Right ventricle myocardium superior (tissue), 1 donor: ENCODE data around the gene TLK1. TPM values are rescaled to one million over a fixed set of nuclear protein-coding genes. Genes with fewer than 3 reads are reported as not detected.

Source experiments
- ATAC-seq: fragments of 200-7000 bp; cut with Tn5 transposase; one replicate; pipeline ENCODE4 v1.9.1; 2020; ENCODE audit warnings: mild to moderate bottlenecking; ENCODE audit not compliant: poor library complexity
- DNase-seq: peaks from one replicate; pipeline ENCODE4 v3.0.0-alpha.2; 2020
- intact Hi-C: fragments of 100-400 bp; cut with DNase I; formaldehyde crosslinking; loops from one replicate; pipeline ENCODE4 v1.11.2; 2022
- total RNA-seq: library from RNA; stranded (reverse); fragmentation: NEBNext Ultra II Directional; extraction: Animal tissue kit (Norgen Biotek cat#: 25700); gene quantifications from one replicate; pipeline ENCODE4 v1.2.1, GENCODE V29; 2021
- donor health status: DM: no; HTN: yes; CAD: no; lungs with severe emphysema.

The TLK1 gene
- total RNA-seq, 1 donor from 2014 or later, result 27.5 TPM

DNA sequence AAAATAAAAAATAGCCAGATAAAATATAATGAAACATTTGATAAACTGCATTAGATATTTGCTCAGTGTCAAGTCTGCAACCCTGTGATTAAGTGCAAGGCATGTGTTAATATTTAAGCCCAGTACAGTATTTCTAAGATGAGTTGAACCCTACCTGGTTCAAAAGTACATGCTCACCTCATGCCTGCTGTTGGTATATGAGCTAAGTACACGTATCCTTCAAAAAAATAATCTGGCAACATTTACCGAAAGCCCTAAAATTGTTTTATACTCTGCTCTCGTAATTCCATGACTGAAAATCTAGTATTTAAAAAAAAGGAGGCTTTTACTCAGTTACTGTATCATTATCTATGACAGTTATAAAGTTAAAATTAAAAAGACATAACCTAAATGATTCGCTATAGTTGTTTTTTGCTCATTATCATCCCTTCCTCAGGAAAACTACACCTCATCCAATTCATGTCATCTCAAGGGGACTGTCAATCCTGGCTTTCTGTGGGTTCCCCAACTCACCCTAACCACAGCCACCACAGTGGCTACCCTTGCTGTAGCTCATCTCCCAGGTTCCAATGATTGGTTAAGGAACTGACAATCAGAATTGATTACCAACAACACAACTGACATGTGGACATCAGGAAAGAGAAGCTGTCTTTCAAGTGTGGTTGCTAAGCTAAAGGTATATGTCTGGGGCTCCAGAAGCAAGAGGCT lies 10.6 kb downstream of the TLK1 start:
- DNase-seq (no peak), ATAC-seq (no peak)
- intact Hi-C loops, result no loop called here

DNA sequence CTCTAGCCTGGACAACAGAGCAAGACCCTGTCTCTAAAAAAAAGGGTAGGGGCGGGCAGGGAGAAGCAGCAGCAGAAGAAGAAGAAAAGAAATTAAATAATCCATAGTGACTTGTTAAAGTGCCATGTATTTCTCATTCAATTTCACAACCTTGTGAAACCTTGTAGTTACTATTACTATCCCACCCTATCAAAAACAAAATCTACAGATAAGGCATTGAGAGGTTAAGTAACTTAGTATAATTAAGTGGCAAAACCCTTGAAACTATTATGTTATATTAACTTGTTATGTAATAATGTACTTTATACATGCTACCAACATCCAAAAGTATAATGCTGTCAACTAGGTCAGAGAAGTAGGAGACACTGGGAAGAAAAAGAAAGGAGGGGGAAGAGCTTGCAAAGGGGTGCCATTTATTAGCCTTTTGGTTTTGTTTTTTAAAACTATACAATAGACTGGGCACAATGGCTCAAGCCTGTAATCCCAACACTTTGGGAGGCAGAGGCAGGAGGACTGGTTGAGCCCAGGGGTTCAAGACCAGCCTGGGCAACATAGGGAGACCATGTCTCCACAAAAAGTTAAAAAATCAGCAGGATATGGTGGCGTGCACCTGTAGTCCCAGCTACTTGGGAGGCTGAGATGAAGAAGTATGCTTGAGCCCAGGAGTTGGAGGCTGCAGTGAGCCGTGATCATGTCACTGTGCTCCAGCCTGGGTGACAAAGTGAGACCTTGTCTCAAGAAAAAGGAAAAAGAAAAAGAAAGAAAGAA lies 11.3 kb downstream of the TLK1 start:
- no peak for DNase-seq
- ATAC-seq, result no peak
- intact Hi-C loops, result no loop called here

DNA sequence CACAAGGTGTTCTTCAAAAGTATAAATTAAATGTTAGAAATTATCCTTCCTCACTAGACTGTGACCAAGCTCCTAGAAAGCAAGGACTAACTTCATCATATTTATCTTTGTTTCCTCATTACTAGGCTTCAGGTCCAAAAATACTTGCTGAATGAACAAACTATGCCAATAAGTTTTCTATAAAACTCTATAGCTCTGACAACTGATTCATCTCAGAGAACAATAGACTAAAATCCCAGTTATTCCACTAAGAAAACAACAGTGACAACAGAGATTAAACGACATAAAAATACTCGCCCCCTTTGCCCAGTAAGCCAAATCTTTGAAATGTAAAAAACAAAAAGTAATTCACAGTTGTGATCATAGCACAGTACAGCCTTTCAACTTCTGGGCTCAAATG lies 13.6 kb downstream of the TLK1 start:
- ATAC-seq, result no peak

DNA sequence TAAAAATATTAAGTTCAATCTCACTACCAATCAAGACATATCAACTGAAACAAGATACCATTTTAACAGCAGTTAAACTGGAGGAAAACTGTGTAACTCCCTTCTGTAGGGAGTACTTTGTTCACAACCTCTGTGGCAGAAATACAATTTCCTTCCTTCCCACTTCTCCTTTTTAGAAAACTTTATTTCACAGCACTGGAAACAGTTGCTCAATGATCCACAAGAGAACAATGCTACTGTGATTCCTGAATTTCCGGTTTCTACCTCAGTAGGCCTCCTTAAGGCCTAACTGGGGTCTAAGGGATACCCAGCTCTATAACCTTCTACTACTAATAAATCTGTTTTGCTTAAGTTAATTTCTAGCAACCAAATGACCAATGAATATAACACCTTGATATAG lies 14.1 kb downstream of the TLK1 start:
- DNase-seq, result no peak
- ATAC-seq, result peak; percentile 15
- intact Hi-C loops, result no loop called here

More for the DNA sequence above, 13.6 kb downstream of the TLK1 start:
- no peak for DNase-seq
- intact Hi-C loops, result no loop called here

DNA sequence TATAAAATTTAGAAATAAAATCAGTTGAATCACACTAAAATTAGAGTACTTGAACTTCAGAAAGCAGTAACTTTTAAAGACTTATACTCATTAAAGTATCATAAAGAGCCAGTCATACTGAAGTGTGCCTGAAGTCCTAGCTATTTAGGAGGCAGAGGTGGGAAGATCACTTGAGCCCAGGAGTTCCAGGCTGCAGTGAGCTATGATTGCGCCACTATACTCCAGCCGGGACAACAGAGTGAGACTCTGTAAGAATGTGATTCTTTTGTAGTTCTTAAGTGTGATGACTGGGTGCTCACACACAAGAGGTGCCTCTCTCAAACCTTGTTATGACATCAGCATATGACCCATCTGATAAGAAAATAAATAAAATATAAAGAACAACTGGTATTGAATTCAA lies 14.6 kb downstream of the TLK1 start:
- no peak for ATAC-seq
- intact Hi-C loops, result no loop called here
- DNase-seq, result no peak

DNA sequence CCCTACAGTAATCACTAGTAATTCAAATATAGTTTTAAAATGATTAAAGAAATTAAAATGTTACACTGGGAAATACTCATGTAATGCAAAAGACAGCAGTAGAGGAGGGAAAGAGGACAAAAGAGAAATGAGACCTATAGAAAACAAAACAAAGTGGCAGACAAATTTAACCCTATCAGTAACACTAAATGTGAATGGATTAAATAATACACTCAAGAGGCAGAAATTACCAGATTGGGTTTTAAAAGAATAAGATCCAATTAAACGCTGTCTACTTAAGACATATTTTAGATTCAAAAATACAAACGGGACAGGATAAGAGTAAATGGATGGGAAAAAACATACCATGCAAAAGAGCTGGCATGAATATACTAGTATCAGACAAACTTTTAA lies 17.0 kb downstream of the TLK1 start:
- ATAC-seq (no peak), DNase-seq (no peak)
- intact Hi-C loops, result no loop called here

DNA sequence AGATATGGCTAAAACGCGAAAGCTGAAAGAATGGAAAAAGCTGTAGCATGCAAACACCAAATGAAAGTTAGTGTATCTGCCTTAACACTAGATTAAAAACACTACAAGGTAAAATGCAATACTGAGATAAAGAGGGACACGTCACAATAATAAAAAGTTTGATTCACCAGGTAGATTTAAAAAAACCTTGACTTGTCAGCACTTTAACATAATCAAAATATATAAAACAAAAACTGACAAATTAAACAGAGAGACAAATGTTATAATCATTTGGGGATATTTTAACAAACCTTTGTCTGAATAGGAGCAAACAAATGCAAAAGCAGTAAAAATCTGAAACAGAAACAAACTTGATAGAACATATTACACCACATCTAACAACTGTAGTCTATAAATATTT lies 18.3 kb downstream of the TLK1 start:
- intact Hi-C loops, result no loop called here
- no peak for ATAC-seq
- DNase-seq, result no peak

DNA sequence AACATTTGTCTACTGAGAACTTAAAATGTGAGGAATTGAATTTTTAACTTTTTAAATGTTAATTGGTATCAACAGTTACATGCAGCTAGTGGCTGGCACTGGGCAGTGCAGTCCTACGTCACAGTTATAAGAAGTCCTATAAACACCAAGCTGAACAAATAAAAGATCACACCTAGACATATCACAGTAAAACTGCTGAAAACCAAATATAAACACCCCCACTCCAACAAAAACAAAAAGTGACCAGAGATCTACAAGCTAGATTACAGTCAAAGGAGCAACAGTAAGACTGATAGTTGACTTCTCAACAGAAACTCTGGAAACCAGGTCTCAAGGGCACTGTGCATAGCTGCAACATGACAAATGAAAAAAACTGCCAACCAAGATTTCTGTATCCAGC lies 19.4 kb downstream of the TLK1 start:
- intact Hi-C loops, result no loop called here
- DNase-seq (no peak), ATAC-seq (peak; percentile 40)

DNA sequence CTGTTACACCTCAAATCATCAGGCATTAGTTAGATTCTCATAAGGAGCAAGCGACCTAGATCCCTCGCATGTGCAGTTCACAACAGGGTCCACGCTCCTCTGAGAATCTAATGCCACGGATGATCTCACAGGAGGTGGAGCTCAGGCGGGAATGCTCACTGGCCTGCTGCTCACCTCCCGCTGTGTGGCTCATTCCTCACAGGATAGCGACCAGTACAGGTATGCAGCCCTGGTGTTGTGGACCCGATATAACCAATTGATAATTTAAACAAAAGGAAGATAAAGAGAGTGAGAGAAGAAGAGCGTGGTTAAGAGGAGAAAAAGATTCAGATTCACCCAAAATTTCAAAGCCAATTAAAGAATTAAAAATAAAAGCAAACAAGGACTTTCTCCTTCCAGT lies 20.8 kb downstream of the TLK1 start:
- intact Hi-C loops, result no loop called here

DNA sequence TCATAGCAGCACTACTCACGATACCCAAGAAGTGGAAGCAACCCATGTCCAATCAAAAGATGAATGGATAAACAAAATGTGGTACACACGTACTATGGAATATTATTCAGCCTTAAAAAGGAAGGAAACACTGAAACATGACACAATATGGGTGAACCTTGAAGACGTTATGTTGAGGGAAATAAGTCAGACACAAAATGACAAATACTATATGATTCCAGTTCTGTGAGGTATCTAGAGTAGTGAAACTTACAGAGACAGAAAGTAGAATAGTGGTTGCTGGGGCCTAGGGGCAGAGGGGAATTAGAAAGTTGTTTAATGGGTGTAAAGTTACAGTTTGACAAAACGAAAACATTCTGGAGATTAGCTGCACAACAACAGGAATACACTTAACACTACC lies 24.7 kb downstream of the TLK1 start:
- no peak for DNase-seq
- intact Hi-C loops, result no loop called here
- ATAC-seq, result no peak

More for the DNA sequence above, 20.8 kb downstream of the TLK1 start:
- DNase-seq (no peak), ATAC-seq (no peak)

DNA sequence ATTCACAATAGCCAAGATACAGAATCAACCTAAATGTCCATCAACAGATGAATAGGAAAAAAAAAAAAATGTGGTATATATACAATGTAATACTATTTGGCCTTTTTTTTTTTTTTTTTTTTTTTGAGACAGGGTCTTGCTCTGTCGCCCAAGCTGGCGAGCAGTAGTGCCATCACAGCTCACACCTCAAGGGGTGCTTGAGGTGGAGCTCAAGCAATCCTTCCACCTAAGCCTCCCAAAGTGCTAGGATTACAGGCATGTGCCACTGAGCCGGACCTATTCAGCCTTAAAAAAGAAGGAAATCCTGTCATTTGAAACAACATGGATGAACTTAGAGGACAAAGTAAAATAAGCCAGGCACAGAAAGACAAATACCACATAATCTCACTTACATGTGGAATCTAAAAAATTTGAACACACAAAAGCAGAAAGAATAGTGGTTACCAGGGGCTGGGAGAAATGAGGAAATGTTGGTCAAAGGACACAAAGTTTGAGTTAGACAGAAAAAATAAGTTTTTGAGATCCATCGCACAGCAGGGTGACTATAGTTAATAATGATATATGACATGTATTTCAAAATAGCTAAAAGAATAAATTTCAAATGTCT lies 26.0 kb downstream of the TLK1 start:
- no peak for DNase-seq
- intact Hi-C loops, result no loop called here
- ATAC-seq, result no peak

DNA sequence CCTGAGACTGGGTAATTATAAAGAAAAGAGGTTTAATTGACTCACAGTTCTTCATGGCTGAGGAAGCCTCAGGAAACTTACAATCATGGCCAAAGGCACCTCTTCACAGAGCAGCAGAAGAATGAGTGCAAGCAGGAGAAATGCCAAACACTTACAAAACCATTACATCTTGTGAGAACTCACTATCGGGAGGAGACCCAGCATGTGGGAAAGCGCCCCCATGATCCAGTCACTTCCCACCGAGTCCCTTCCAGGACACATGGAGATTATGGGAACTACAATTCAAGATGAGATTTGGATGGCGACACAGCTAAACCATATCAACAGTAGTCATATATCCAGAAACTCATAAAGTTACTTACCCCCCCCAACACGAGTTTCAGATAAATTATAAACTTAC lies 28.6 kb downstream of the TLK1 start:
- DNase-seq (no peak), ATAC-seq (no peak)
- intact Hi-C loops, result no loop called here

DNA sequence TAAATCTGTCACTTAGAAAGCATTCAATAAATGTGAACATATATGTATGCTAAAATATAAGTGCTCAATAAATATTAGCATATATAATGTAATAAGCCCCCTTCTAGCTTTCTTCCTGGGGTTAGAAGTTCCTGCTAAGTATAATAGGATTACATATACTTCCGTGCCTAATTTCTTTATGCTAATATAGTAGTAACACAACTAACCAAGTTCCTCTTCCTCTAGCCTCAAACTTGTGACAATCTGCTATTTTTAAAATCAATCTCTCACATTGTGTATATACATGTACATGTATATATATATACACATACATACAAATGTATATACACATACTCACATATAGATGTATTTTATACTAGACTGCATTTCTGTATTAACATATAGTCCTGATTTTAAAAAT lies 32.2 kb downstream of the TLK1 start:
- intact Hi-C loops, result no loop called here
- ATAC-seq (no peak), DNase-seq (no peak)

DNA sequence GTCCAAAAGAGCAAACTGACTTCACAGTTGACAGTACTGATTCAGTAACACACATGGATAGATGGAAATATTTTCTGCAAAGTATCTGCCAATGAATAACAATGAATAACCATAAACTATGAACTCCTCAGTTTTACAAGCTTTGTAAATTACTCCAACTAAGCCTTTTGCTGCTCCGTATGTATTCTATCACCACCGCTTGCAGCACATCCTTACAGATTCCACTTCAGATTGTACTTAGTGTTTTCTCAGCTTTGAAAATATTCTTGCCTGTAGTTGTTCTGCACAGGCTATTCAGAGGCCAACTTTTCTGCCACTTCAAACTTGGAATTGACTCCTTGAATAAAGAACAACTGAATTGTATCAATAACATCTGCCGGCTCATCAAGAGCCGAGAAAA lies 36.2 kb downstream of the TLK1 start:
- ATAC-seq, result no peak
- intact Hi-C loops, result no loop called here
- no peak for DNase-seq

DNA sequence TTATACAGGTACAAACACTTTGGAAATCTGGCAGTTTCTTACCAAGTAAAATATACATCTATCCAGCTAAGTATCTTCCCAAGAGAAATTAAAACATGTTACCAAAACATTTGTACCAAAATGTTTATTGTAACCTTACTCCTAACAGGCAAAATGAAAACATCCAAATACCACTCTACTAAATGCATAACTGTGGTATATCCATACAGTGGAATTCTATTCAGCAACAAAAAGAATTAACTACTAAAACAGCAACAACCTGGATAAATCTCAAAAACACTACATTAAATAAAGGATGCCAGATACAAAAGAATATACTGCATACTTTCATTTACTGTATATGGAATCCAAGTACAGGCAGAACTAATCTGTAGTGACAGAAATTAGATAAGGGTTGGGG lies 51.1 kb downstream of the TLK1 start:
- intact Hi-C loops, result no loop called here
- DNase-seq, result no peak
- no peak for ATAC-seq

DNA sequence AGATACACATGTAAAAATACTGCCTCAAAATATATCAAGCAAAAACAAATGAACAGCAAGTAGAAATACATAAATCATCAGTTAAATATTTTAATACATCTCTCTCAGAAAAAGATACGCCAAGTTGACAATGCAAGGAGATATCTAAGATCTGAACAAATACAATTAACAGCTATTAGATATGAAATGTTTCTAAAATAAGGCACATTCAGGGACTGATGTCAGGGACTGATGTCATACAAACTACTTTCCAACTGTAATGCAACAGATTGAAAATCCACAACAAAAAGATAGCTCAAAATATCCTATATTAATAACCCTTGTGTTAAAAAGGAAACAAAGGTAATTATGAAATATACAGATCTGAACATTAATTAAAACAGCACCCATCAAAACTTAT lies 51.7 kb downstream of the TLK1 start:
- no peak for ATAC-seq
- intact Hi-C loops, result no loop called here

DNA sequence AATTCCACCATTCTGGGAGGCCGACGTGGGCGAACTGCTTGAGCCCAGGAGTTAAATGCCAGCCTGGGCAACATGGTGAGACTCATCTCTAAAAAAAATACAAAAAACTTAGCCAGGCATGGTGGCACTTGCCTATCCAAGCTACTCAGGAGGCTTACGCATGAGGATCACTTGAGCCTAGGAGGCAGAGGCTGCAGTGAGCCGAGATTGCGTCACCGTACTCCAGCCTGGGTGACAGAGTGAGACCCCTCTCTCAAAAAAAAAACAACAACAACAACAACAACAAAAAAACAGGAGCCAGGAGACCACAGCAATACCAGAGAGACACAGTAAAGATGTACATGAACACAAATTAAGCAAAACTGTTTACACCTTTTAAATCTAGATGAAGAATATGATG lies 52.9 kb downstream of the TLK1 start:
- intact Hi-C loops, result no loop called here
- no peak for DNase-seq
- no peak for ATAC-seq

More for the DNA sequence above, 51.7 kb downstream of the TLK1 start:
- no peak for DNase-seq

DNA sequence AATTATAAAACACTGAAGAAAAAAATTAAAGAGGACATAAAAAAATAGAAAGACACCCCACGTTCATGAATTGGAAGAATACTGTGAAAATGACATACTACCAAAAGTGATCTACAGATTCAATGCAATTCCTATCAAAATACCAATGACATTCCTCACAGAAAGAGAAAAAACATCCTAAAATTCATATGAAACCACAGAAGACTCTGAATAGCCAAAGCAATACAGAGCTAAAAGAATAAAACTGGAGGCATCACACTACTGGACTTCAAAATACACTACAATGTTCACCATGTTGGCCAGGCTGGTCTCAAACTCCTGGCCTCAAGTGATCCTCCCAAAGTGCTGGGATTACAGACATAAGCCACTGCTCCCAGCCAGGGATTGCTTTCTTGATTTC lies 56.3 kb downstream of the TLK1 start:
- intact Hi-C loops, result no loop called here
- ATAC-seq, result no peak

DNA sequence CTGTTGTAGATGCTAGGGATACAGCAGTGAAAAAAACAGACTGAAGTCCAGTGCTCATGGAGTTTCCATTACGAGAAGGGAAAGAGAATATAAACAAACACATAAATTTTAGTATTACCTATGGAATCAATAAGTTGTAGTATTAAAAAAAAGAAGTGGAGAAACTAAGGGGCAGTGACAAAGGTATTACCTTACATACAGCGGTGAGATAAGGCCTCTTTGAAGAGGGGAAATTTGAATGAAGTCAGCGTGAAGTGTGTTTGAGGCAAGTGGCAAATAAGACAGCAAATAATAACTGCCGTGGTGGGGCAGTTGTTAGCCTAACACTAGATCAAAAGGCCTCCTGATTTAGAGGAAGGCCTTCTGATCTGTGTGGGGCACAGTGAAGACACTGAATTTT lies 57.9 kb downstream of the TLK1 start:
- intact Hi-C loops, result no loop called here
- DNase-seq (no peak), ATAC-seq (no peak)

More for the DNA sequence above, 56.3 kb downstream of the TLK1 start:
- DNase-seq, result no peak

DNA sequence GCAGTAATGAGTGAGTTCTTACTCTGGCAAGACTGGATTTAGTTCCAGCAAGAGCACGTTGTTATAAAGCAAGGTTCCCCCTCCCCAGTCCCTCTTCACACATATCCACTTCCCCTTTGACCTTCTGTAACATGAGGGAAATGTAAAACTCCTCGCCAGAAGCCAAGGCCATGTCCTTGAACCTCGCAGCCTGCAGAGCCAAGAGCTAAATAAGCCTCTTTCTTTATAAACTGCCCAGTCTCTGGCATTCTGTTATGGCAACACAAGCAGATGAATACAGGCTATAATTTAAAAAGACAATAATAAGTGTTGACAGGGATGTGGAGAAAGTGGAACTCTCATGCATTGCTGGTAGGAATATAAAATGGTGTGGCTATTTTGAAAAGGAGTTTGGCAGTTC lies 60.3 kb downstream of the TLK1 start:
- DNase-seq (no peak), ATAC-seq (no peak)
- intact Hi-C loops, result no loop called here
